Subcutaneous preadipocyte (primary cell): Measurements from ENCODE around the gene BTRC. TPM values are rescaled to one million over a fixed set of nuclear protein-coding genes. Genes with fewer than 3 reads are reported as not detected.

Experiments
- small RNA-seq: library from RNA; depleted of rRNA; stranded (forward); fragments of <200 nt; gene quantifications from one replicate; pipeline ENCODE3, GENCODE V24; 2012
- total RNA-seq: library from RNA; depleted of rRNA; stranded (reverse); fragments of >200 nt; gene quantifications from 2 replicates; pipeline ENCODE4 v1.2.3, GENCODE V29; 2012

BTRC gene
- total RNA-seq, result 9.2 and 10.0 TPM in 2 replicates

GRCh38 chr10:101353692-101354327, at the start of gene BTRC:
TSS of gene BTRC (plus strand) at chr10:101354165. CDS start at chr10:101354181, 16 bp downstream.

GRCh38 chr10:101587725-101588653, 234.0 kb downstream of the BTRC start, which contains the start of the genes DPCD and POLL:
TSS of gene DPCD (plus strand) at chr10:101588321. CDS start at chr10:101588337, 16 bp downstream.
TSS of gene POLL (minus strand) at chr10:101588257. CDS start at chr10:101587360, 897 bp downstream.

Small RNA genes lying within 50 kb of the gene (small RNA-seq; reads per million reads assigned to genes)
- 5.9 reads per million, percentile 93 among the genes with 10 or more reads in this experiment for gene MIR3158-1
- gene RNU2-43P, result 0.74 reads per million, percentile 46 among the genes with 10 or more reads in this experiment
- gene RNU2-59P, result 35.0 reads per million, percentile 98 among the genes with 10 or more reads in this experiment

Other genes starting within 250 kb of the BTRC start
- not detected in 2 replicates for gene TLX1, start 222.9 kb upstream of the BTRC start, total RNA-seq
- not detected in 2 replicates for gene LBX1, start 124.7 kb upstream of the BTRC start, total RNA-seq
- gene POLL, start 234.1 kb downstream of the BTRC start, total RNA-seq, result 11.9 and 12.9 TPM in 2 replicates
- gene DPCD, start 234.2 kb downstream of the BTRC start, total RNA-seq, result 25.6 and 41.5 TPM in 2 replicates